Measurements from ENCODE around the gene ENDOG. TPM values are rescaled to one million over a fixed set of nuclear protein-coding genes. Genes with fewer than 3 reads are reported as not detected.
"Not testable (repeated sequence)": the region's sequence is repeated elsewhere in the genome, so short reads cannot be mapped to it uniquely, and the experiment has no call there.

Gene ENDOG
- total and polyA plus RNA-seq, 5 donors = 42.9 to 70.5 (median 64.5) TPM

DNA sequence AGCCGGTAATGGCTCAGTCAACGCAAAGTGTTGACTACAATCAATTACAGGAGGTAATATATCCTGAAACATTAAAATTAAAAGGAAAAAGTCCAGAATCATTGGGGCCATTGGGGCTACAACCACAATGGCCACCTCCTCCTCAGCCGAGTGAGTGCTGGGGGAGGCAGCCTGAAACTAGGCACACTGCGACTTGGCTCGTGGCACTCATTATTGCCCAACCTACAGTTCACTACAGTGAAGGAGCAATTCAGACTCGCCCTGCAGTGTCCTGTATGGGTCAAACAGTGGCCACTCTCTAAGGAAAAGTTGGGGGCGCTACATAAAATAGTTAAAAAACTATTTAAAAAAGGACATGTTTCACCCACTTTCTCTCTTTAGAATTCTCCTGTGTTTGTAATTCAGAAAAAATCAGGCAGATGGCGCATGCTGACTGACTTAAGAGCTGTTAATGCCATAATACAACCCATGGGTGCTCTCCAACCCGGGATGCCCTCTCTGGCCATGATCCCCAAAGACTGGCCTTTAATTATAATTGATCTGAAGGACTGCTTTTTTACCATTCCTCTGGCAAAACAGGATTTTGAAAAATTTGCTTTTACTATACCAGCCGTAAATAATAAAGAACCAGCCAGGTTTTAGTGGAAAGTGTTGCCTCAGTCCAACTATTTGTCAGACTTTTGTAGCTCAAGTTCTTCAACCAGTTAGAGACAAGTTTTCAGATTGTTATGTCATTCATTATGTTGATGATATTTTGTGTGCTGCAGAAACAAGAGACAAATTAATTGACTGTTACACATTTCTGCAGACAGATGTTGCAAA lies 33.7 kb downstream of the ENDOG start:
- H3K4me1 ChIP-seq (ENCODE audit: control insufficient read depth, insufficient read depth, low read length); ATAC-seq; H3K9me3 ChIP-seq (ENCODE audit: control insufficient read depth, low read length); H3K27ac ChIP-seq (ENCODE audit: low read length); DNase-seq; intact Hi-C loops (cut with DNase I); H3K4me3 ChIP-seq (ENCODE audit: low read length); H3K27me3 ChIP-seq (ENCODE audit: control insufficient read depth, insufficient read depth): not testable (repeated sequence)
- WGBS = 79% methylated on average over 10 of the region's 10 CpGs

DNA sequence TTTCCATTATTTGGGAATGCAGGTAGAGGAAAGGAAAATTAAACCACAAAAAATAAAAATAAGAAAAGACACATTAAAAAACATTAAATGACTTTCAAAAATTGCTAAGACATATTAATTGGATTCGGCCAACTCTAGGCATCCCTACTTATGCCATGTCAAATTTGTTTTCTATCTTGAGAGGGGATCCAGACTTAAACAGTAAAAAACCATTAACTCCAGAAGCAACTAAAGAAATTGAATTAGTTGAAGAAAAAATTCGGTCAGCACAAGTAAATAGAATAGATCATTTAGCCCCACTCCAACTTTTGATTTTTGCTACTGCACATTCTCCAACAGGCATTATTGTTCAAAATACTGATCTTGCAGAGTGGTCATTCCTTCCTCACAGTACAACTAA lies 34.3 kb downstream of the ENDOG start:
- H3K27me3 ChIP-seq (ENCODE audit: control insufficient read depth, insufficient read depth); DNase-seq; H3K4me3 ChIP-seq (ENCODE audit: low read length); intact Hi-C loops (cut with DNase I); ATAC-seq; H3K4me1 ChIP-seq (ENCODE audit: control insufficient read depth, insufficient read depth, low read length); H3K27ac ChIP-seq (ENCODE audit: low read length); H3K9me3 ChIP-seq (ENCODE audit: control insufficient read depth, low read length): not testable (repeated sequence)
- 89% methylated on average over 2 of the region's 2 CpGs for WGBS

GRCh38 chr9:128854454-128854853 lies 36.2 kb downstream of the ENDOG start:
- ATAC-seq; H3K9me3 ChIP-seq (ENCODE audit: control insufficient read depth, low read length); H3K27me3 ChIP-seq (ENCODE audit: control insufficient read depth, insufficient read depth); DNase-seq; H3K4me1 ChIP-seq (ENCODE audit: control insufficient read depth, insufficient read depth, low read length); intact Hi-C loops (cut with DNase I); H3K4me3 ChIP-seq (ENCODE audit: low read length); H3K27ac ChIP-seq (ENCODE audit: low read length): not testable (repeated sequence)
- 95% methylated on average over 6 of the region's 6 CpGs for WGBS

DNA sequence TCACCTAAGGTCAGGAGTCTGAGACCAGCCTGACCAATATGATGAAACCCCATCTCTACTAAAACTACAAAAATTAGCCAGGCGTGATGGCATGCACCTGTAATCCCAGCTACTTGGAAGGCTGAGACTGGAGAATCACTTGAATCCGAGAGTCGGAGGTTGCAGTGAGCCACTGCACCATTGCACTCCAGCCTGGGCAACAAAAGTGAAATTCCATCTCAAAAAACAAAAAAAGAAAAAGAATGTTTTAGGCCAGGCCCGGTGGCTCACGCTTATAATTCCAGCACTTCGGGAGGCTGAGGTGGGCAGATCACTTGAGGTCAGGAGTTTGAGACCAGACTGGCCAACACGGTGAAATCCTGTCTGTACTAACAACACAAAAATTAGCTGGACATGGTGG lies 40.2 kb downstream of the ENDOG start:
- WGBS = 94% methylated on average over 7 of the region's 7 CpGs
- H3K9me3 ChIP-seq (ENCODE audit: control insufficient read depth, low read length); DNase-seq; H3K27me3 ChIP-seq (ENCODE audit: control insufficient read depth, insufficient read depth); ATAC-seq; H3K4me1 ChIP-seq (ENCODE audit: control insufficient read depth, insufficient read depth, low read length); H3K4me3 ChIP-seq (ENCODE audit: low read length); intact Hi-C loops (cut with DNase I); H3K27ac ChIP-seq (ENCODE audit: low read length): not testable (repeated sequence)

DNA sequence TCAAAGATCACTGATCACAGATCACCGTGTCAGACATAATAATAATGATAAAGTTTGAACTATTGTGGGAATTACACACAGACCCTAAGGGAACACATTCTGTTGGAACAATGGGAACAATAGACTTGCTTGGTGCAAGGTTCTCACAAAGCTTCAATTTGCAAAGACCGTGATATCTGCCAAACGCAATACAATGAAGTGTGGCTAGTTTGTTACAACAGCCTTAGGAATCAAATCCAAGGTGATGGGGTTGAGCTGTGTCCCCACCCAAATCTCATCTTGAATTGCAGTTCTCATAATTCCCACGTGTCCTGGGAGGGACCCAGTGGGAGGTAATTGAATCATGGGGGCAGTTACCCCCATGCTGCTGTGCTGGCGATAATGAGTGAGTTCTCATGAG lies 42.6 kb downstream of the ENDOG start:
- intact Hi-C loops (cut with DNase I) = loop anchor here in 2 of 4 donors (5.0 kb wide), 1 partner anchor 66 kb away; no protein-coding TSS in a partner anchor
- ATAC-seq (no peak), DNase-seq (no peak)
- WGBS = 81% methylated on average over 5 of the region's 5 CpGs
- Histone ChIP-seq H3K27ac (ENCODE audit: low read length) (no peak overlapping the region), H3K27me3 (ENCODE audit: control insufficient read depth, insufficient read depth) (no peaks in the 10 kb centered on the region), H3K9me3 (ENCODE audit: control insufficient read depth, low read length) (no peaks in the 10 kb centered on the region), H3K4me1 (ENCODE audit: control insufficient read depth, insufficient read depth, low read length) (no peaks in the 10 kb centered on the region), H3K4me3 (ENCODE audit: low read length) (no peak overlapping the region)

DNA sequence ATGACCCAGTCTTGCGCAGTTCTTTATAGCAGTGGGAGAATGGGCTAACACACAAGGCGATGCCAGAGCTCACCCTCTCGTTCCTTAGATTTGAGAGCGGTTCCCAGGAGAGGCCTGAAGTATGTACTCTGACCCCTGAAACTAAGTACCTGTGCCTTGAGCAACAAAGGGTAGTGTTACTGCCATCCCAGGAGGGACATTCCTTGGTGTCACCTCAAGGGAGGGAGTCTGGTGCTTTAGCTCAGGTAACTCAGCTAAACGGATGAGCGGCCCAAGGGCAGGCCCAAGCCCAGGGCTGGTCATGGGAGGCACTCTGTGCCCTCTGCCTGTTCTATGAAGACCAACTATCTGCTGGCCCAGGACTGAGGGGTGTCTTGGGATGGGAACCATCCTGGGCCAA lies 43.2 kb downstream of the ENDOG start:
- H3K4me3 ChIP-seq (ENCODE audit: low read length) = no peak overlapping the region
- H3K4me1 ChIP-seq (ENCODE audit: control insufficient read depth, insufficient read depth, low read length) = no peaks in the 10 kb centered on the region
- no peaks in the 10 kb centered on the region for H3K9me3 ChIP-seq (ENCODE audit: control insufficient read depth, low read length)
- intact Hi-C loops (cut with DNase I) = loop anchor here in 2 of 4 donors (5.0 kb wide), 1 partner anchor 66 kb away; no protein-coding TSS in a partner anchor
- 79% methylated on average over 6 of the region's 6 CpGs for WGBS
- DNase-seq (no peak), ATAC-seq (peak in 1 of 2 donors; percentile 27)
- no peaks in the 10 kb centered on the region for H3K27me3 ChIP-seq (ENCODE audit: control insufficient read depth, insufficient read depth)
- no peak overlapping the region for H3K27ac ChIP-seq (ENCODE audit: low read length)

- Histone ChIP-seq H3K27me3 (ENCODE audit: control insufficient read depth, insufficient read depth) (no peaks in the 10 kb centered on the region), H3K27ac (ENCODE audit: low read length) (no peak overlapping the region), H3K4me3 (ENCODE audit: low read length) (no peak overlapping the region), H3K4me1 (ENCODE audit: control insufficient read depth, insufficient read depth, low read length) (no peaks in the 10 kb centered on the region), H3K9me3 (ENCODE audit: control insufficient read depth, low read length) (no peaks in the 10 kb centered on the region)
- 82% methylated on average over 6 of the region's 6 CpGs for WGBS
- ATAC-seq = peak in 1 of 2 donors; percentile 40
- DNase-seq = no peak
- intact Hi-C loops (cut with DNase I) = loop anchor here (2.0 to 5.0 kb wide), 2 partner anchors 65 to 66 kb away; no protein-coding TSS in a partner anchor
Measured at GRCh38 chr9:128862401-128862851, 44.1 kb downstream of the ENDOG start.

- DNase-seq (peak; percentile 73 to 90 (median 89)), ATAC-seq (peak; percentile 79 to 89)
- intact Hi-C loops (cut with DNase I) = loop anchor here (2.0 to 5.0 kb wide), 2 partner anchors 64 to 65 kb away; no protein-coding TSS in a partner anchor
- H3K4me1 ChIP-seq (ENCODE audit: control insufficient read depth, insufficient read depth, low read length) = no peaks in the 10 kb centered on the region
- no peaks in the 10 kb centered on the region for H3K9me3 ChIP-seq (ENCODE audit: control insufficient read depth, low read length)
- no peak overlapping the region for H3K27ac ChIP-seq (ENCODE audit: low read length)
- H3K27me3 ChIP-seq (ENCODE audit: control insufficient read depth, insufficient read depth) = no peaks in the 10 kb centered on the region
- no peak overlapping the region for H3K4me3 ChIP-seq (ENCODE audit: low read length)
- 23% methylated on average over 10 of the region's 10 CpGs for WGBS
Measured at GRCh38 chr9:128863647-128864046, 45.3 kb downstream of the ENDOG start.

GRCh38 chr9:128870128-128870940 lies 52.0 kb downstream of the ENDOG start:
- Histone ChIP-seq H3K4me1 (ENCODE audit: control insufficient read depth, insufficient read depth, low read length) (no peaks in the 10 kb centered on the region), H3K9me3 (ENCODE audit: control insufficient read depth, low read length) (no peaks in the 10 kb centered on the region), H3K27ac (ENCODE audit: low read length) (no peak overlapping the region), H3K27me3 (ENCODE audit: control insufficient read depth, insufficient read depth) (no peaks in the 10 kb centered on the region), H3K4me3 (ENCODE audit: low read length) (no peak overlapping the region)
- WGBS = 84% methylated on average over 7 of the region's 7 CpGs
- DNase-seq (no peak), ATAC-seq (no peak)
- intact Hi-C loops (cut with DNase I) = no loop called here

GRCh38 chr9:128870941-128871265 lies 52.6 kb downstream of the ENDOG start:
- H3K9me3 ChIP-seq (ENCODE audit: control insufficient read depth, low read length); H3K4me1 ChIP-seq (ENCODE audit: control insufficient read depth, insufficient read depth, low read length); ATAC-seq; H3K27me3 ChIP-seq (ENCODE audit: control insufficient read depth, insufficient read depth); H3K27ac ChIP-seq (ENCODE audit: low read length); DNase-seq; H3K4me3 ChIP-seq (ENCODE audit: low read length); intact Hi-C loops (cut with DNase I): not testable (repeated sequence)
- 89% methylated on average over 7 of the region's 7 CpGs for WGBS
